GM18873 (cell line): ENCODE measurements around the gene ELANE.
"Not testable (repeated sequence)": the region's sequence is repeated elsewhere in the genome, so short reads cannot be mapped to it uniquely, and the experiment has no call there.

Source experiments
- ATAC-seq: cut with Tn5 transposase; IDR thresholded peaks from one replicate; pipeline ENCODE4 v1.9.1; 2021; ENCODE audit warnings: mild to moderate bottlenecking, moderate library complexity, moderate number of reproducible peaks; ENCODE audit not compliant: unreplicated experiment, low FRiP score

ELANE gene

GRCh38 chr19:875265-875879 is 23.3 kb downstream of the ELANE start:
- no peak for ATAC-seq

DNA sequence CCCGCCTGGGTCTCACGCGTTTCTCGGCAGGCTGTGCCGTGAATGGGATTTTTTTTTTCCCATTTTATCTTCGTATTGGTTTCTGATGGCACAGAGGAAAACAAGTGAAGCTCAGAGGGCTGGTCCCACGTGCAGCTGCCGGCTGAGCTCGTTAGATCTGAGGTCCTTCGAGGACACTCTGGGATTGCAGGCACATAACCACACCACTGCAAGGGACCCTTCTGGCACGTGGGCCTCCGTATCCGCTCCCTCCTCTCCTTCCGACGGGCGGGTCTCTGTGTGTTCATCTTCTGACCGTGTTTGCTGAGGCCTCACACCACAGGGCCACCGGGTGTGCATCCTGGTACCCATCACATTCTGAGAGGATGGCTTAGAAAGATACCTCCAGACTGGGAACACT is 24.0 kb downstream of the ELANE start:
- ATAC-seq = no peak

- no peak for ATAC-seq
These were observed 24.7 kb downstream of the ELANE start for GRCh38 chr19:876780-877314.

GRCh38 chr19:877992-878660 is 26.0 kb downstream of the ELANE start:
- not testable (repeated sequence) for ATAC-seq

DNA sequence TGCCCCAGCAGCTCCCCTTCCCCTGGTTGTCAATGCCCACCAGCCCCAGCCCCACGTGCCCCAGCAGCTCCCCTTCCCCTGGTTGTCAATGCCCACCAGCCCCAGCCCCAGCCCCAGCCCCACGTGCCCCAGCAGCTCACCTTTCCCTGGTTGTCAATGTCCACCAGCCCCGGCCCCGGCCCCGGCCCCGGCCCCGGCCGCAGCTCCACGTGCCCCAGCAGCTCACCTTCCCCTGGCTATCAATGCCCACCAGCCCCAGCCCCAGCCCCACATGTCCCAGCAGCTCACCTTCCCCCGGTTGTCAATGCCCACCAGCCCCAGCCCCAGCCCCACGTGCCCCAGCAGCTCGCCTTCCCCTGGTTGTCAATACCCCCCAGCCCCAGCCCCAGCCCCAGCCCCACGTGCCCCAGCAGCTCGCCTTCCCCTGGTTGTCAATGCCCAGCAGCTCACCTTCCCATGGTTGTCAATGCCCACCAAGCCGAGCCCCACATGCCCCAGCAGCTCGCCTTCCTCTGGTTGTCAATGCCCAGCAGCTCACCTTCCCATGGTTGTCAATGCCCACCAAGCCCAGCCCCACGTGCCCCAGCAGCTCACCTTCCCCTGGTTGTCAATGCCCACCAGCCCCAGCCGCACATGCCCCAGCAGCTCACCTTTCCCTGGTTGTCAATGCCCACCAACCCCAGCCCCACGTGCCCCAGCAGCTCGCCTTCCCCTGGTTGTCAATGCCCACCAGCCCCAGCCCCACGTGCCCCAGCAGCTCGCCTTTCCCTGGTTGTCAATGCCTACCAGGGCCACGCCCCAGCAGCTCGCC is 26.9 kb downstream of the ELANE start:
- not testable (repeated sequence) for ATAC-seq

DNA sequence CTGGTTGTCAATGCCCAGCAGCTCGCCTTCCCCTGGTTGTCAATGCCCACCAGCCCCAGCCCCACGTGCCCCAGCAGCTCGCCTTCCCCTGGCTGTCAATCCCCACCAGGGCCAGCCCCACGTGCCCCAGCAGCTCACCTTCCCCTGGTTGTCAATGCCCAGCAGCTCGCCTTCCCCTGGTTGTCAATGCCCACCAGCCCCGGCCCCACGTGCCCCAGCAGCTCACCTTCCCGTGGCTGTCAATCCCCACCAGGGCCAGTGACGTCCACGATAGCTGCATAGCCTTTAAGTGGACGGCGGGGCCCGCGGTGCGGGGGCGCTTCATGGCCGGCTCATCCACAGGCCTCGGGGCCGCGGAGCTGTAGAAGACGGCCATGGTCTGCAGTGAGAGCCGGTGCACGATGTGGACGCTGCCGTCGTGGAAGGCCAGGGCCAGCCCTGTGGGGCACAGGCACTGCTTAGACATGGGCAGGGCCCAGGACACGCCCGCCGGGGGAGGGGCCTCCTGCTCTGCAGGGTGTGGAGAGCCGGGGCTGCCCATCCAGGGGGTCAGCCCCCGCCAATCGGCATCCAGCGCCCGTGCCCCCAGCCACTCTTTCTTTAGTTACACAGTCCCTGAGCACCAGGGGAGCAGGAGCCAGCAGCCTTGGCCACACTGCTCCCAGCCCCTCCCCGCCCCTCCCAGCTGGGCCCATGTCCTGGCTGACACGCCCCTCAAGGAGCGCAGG is 27.8 kb downstream of the ELANE start:
- no peak for ATAC-seq

DNA sequence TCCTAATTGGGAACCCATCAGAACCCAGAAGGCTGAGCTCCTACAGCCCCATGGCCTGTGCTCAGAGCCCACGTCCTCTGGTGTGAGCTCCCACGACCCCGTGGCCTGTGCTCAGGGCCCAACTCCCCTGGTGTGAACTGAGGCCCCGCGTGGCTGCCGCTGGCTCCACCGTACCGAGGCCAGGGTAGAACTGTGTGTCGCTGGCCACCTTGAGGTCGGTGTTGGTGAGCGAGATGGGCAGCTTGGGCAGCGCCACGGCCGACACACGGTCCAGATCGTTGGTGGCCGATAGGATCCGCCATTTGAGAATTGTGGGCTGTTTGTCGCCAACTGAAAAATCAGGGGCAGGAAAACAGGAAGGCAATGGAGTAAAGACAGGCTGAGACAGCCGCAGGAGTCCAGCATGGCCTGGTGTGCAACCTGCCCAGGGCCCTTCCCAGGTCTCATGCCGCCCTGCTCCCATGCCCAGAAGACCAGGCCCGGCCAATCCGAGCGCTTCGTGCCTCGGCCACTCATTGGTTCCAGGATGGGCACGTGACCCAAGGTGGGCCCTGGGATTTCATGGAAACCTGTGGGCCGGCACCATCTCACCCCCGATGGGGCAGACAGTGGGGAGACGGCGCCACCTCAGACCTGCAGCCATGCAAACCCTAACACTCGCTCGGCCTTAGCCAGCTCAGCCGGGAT is 29.4 kb downstream of the ELANE start:
- ATAC-seq = no peak

DNA sequence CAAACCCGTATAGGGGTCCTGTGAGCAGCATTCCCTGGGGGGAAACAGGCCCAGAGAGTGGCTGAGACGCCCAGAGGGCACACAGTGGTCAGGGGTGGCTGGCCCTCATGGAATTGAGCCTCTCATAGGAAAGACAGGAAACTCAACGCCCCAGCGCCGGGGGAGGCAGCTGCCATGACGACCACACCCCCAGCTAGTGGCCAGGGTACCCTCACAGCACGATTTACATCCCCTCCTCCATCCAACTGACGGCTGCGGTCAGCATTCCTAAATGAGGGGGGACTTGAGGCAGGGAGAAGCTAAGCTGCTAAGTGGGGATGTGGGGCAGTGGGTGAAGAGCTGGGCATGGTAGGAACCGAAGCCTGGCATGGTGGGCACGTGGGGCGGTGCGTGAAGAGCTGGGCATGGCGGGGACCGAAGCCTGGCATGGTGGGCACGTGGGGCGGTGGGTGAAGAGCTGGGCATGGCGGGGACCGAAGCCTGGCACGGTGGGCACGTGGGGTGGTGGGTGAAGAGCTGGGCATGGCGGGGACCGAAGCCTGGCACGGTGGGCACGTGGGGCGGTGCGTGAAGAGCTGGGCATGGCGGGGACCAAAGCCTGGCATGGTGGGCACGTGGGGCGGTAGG is 30.9 kb downstream of the ELANE start:
- ATAC-seq = no peak

GRCh38 chr19:883661-884211 is 31.6 kb downstream of the ELANE start:
- no peak for ATAC-seq

DNA sequence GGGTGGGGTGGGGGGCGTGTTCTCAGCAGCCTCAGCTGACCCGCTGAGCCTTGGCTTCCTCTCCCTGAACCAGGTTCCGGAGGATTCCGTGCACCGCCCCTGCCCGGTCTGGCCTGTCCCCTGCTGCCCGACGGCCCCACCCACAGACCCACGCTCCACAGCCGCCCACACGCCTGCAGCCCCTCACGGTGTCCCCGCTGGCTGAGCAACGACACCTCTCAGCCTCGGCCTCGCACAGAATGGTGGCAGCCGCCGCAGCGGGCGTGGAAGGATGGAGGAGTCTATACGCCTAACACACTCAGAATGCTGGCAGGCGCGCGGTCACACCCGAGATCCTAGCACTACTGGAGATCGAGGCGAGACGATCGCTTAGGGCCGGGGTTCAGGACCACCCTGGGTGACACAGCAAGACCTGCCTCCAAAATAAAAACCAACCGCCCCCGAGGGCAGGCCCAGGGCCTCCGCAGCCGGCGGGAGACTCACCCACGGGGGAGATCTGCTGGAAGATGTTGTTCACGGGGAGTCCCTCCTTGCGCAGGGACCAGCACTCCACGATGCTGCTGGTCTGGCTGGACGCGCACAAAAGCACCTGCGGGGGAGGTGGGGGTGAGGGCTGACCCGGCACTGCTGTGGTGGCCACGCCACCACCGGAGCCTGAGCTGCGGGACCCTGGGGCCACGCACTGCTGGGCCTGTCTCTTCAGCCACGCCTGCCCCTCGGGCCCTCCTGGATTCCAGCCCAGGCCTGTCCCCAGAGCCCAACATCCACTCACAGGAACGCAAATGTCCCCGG is 32.5 kb downstream of the ELANE start:
- no peak for ATAC-seq

GRCh38 chr19:885536-886224 is 33.6 kb downstream of the ELANE start:
- no peak for ATAC-seq

DNA sequence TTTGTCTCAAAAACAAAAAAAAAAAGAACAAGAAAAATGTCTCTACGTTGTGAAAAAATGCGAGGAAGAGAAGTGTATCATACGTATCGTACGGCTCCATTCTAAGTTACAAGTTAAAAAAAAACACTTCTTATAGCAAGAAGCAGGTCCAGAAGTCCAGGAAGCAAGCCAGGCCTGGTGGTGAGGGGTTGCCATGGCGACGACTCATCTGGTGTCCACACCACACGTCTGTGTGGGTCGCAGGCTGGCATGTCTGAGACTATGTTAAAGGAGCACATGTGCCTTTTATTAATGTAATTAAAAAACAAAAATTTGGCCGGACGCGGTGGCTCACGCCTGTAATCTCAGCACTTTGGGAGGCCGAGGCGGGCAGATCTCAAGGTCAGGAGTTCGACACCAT is 35.0 kb downstream of the ELANE start:
- no peak for ATAC-seq

GRCh38 chr19:887599-887998 is 35.5 kb downstream of the ELANE start:
- ATAC-seq = no peak

DNA sequence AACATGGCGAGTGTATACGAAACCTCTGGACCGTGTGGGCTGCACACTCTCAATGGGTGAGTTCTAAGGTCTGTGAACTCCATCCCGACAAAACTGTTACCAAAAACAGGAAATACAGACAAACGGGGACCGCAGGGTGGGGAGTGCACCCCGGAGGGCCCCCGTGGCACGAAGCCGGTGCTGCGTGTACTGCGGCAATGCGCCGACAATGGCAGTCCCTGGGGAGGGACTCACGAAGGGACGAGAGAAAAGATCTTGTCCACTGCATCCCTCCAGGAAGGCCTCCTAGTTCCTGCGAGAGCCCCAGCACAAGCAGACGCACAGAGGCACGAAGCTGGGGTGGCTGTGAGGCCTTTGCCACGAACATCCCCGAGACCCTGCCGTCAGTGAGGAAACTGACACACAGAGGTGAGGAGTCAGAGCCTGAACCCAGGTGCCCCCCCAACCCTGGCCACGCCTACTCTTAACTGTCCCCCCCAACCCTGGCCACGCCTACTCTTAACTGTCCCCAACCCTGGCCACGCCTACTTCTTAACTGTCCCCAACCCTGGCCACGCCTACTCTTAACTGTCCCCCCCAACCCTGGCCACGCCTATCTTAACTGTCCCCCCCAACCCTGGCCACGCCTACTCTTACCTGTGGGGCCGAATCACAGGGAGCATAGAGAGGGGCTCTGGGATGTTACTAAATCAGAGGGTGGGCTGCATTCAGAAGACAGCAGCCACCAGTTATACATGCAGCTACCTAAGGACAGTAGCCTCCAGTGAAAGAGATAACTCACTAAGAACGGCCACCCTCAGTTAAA is 36.7 kb downstream of the ELANE start:
- ATAC-seq = no peak

- ATAC-seq = no peak
These were observed 37.7 kb downstream of the ELANE start for GRCh38 chr19:889662-890295.

- ATAC-seq = no peak
These were observed 38.7 kb downstream of the ELANE start for GRCh38 chr19:890831-891230.
